Activated CD8-positive, alpha-beta T cell treated with anti-CD3 and anti-CD28 coated beads for 36 hours (primary cell): ENCODE results near the gene CCDC43. TPM values are rescaled to one million over a fixed set of nuclear protein-coding genes. Genes with fewer than 3 reads are reported as not detected.
"Not testable (repeated sequence)": the region's sequence is repeated elsewhere in the genome, so short reads cannot be mapped to it uniquely, and the experiment has no call there.

Source experiments
- ATAC-seq: fragments of 200-7000 bp; cut with Tn5 transposase; one replicate; pipeline ENCODE4 v1.10.0; 2021; ENCODE audit warnings: mild to moderate bottlenecking, moderate library complexity
- CTCF ChIA-PET: fragments of 350-600 bp; sonication (Branson Sonifier 250); formaldehyde crosslinking; loops from one replicate; lab custom pipeline; 2021; ENCODE audit warnings: antibody characterized with exemption; lab: Charles Lee
- POLR2A ChIA-PET: fragments of 350-600 bp; sonication (Branson Sonifier 250); formaldehyde crosslinking; loops from one replicate; lab custom pipeline; 2021; ENCODE audit warnings: antibody characterized with exemption; lab: Charles Lee
- DNase-seq: peaks from one replicate; pipeline ENCODE4 v3.0.0-alpha.2; 2020
- H3K27ac Mint-ChIP-seq: one replicate; pipeline ENCODE4 v1.8.0; 2021; ENCODE audit warnings: mild to moderate bottlenecking, mixed read lengths
- H3K27me3 Mint-ChIP-seq: one replicate; pipeline ENCODE4 v1.8.0; 2021; ENCODE audit warnings: mixed read lengths
- H3K36me3 Mint-ChIP-seq: one replicate; pipeline ENCODE4 v1.8.0; 2021; ENCODE audit warnings: low read depth, mixed read lengths
- H3K4me1 Mint-ChIP-seq: one replicate; pipeline ENCODE4 v1.8.0; 2021; ENCODE audit warnings: low read depth, mixed read lengths
- H3K4me3 Mint-ChIP-seq: one replicate; pipeline ENCODE4 v1.8.0; 2021; ENCODE audit warnings: mild to moderate bottlenecking, moderate library complexity, mixed read lengths
- H3K9me3 Mint-ChIP-seq: one replicate; pipeline ENCODE4 v1.8.0; 2021; ENCODE audit warnings: mixed read lengths
- CTCF ChIP-seq: fragments of 200-600 bp; IDR thresholded peaks from one replicate; pipeline ENCODE4 v1.8.0; 2022; ENCODE audit warnings: antibody characterized with exemption, mild to moderate bottlenecking
- intact Hi-C: fragments of 100-400 bp; cut with micrococcal nuclease; formaldehyde crosslinking; loops from one replicate; pipeline ENCODE4 v1.10.0; 2022
- total RNA-seq, 2 experiments: library from RNA; stranded (reverse); gene quantifications; one replicate each; pipeline ENCODE4 v1.2.3, GENCODE V29; 2021

Gene CCDC43
- total RNA-seq, 2 experiments from 2014 or later = 29.6 to 34.5 TPM

- DNase-seq = no peak
- Mint-ChIP-seq H3K4me3 (peak overlapping the region; percentile 97), H3K36me3 (peaks cover 16% of the 10 kb centered on the region), H3K4me1 (peaks cover 22% of the 10 kb centered on the region), H3K27me3 (no peaks in the 10 kb centered on the region), H3K27ac (no peak overlapping the region), H3K9me3 (no peaks in the 10 kb centered on the region)
- TF ChIP-seq CTCF = no peak
- ChIA-PET CTCF (interaction anchor here (0.9 to 1.4 kb wide), 7 partner anchors 16 to 243 kb away, joined by 3 to 5 read pairs (median 3); no protein-coding TSS in a partner anchor), POLR2A (interaction anchor here (1.1 to 1.6 kb wide), 3 partner anchors 20 to 184 kb away, joined by 3 to 6 read pairs (median 5); partner anchors contain the start of gene DBF4B)
- ATAC-seq = no peak
- intact Hi-C loops = no loop called here
Observed at GRCh38 chr17:44688200-44688599, 1.4 kb downstream of the CCDC43 start.

GRCh38 chr17:44687756-44688155 lies 1.8 kb downstream of the CCDC43 start:
- no peak for ATAC-seq
- Mint-ChIP-seq H3K36me3 (peaks cover 18% of the 10 kb centered on the region), H3K4me1 (peaks cover 22% of the 10 kb centered on the region), H3K9me3 (no peaks in the 10 kb centered on the region), H3K27ac (no peak overlapping the region), H3K27me3 (no peaks in the 10 kb centered on the region), H3K4me3 (no peak overlapping the region)
- DNase-seq = no peak
- CTCF ChIA-PET = interaction anchor here (1.4 kb wide), 2 partner anchors 16 to 176 kb away, joined by 3 to 5 read pairs; no protein-coding TSS in a partner anchor
- POLR2A ChIA-PET = interaction anchor here (0.6 kb wide), 1 partner anchor 89 kb away, joined by 3 read pairs; no protein-coding TSS in a partner anchor
- TF ChIP-seq CTCF = no peak
- intact Hi-C loops = no loop called here

GRCh38 chr17:44683303-44683702 lies 6.3 kb downstream of the CCDC43 start:
- H3K36me3 Mint-ChIP-seq = peaks cover 33% of the 10 kb centered on the region
- H3K4me3 Mint-ChIP-seq, H3K9me3 Mint-ChIP-seq, intact Hi-C loops, H3K27me3 Mint-ChIP-seq, ATAC-seq, DNase-seq: not testable (repeated sequence)
- peaks cover 15% of the 10 kb centered on the region for H3K4me1 Mint-ChIP-seq
- ChIA-PET CTCF (interaction anchor here (1.1 to 2.1 kb wide), 4 partner anchors 8 to 39 kb away, joined by 3 to 8 read pairs (median 6); partner anchors contain the start of gene DBF4B), POLR2A (interaction anchor here (1.2 kb wide), 1 partner anchor 13 kb away, joined by 3 read pairs; no protein-coding TSS in a partner anchor)
- peak overlapping the region; percentile 79 for H3K27ac Mint-ChIP-seq

- H3K27me3 Mint-ChIP-seq = no peaks in the 10 kb centered on the region
- H3K9me3 Mint-ChIP-seq = no peaks in the 10 kb centered on the region
- H3K4me3 Mint-ChIP-seq = no peak overlapping the region
- intact Hi-C loops = loop anchor here (10.0 kb wide), 1 partner anchor 142 kb away; no protein-coding TSS in a partner anchor
- DNase-seq (no peak), ATAC-seq (no peak)
- ChIA-PET POLR2A (interaction anchor here (1.0 kb wide), 1 partner anchor 30 kb away, joined by 4 read pairs; no protein-coding TSS in a partner anchor), CTCF (interaction anchor here (1.1 to 1.4 kb wide), 2 partner anchors 14 to 143 kb away, joined by 3 read pairs; no protein-coding TSS in a partner anchor)
- TF ChIP-seq CTCF = no peak
- no peaks in the 10 kb centered on the region for H3K4me1 Mint-ChIP-seq
- H3K36me3 Mint-ChIP-seq = peaks cover 21% of the 10 kb centered on the region
- H3K27ac Mint-ChIP-seq = no peak overlapping the region
Observed at GRCh38 chr17:44677136-44677535, 12.4 kb downstream of the CCDC43 start.

- Mint-ChIP-seq H3K4me3 (no peak overlapping the region), H3K36me3 (peaks cover 10% of the 10 kb centered on the region), H3K27me3 (no peaks in the 10 kb centered on the region), H3K9me3 (no peaks in the 10 kb centered on the region), H3K4me1 (no peaks in the 10 kb centered on the region), H3K27ac (no peak overlapping the region)
- DNase-seq (no peak), ATAC-seq (no peak)
- TF ChIP-seq CTCF = no peak
- CTCF ChIA-PET = interaction anchor here (1.5 kb wide), 1 partner anchor 140 kb away, joined by 4 read pairs; no protein-coding TSS in a partner anchor
- intact Hi-C loops = loop anchor here (10.0 kb wide), 1 partner anchor 139 kb away; no protein-coding TSS in a partner anchor
- POLR2A ChIA-PET = interaction anchor here (0.5 kb wide), 1 partner anchor 334 kb away, joined by 3 read pairs; no protein-coding TSS in a partner anchor
Observed at GRCh38 chr17:44673893-44674292, 15.7 kb downstream of the CCDC43 start.
